Right lobe of liver (tissue), 6 donors: ENCODE results near the gene SDK1. TPM values are rescaled to one million over a fixed set of nuclear protein-coding genes. Genes with fewer than 3 reads are reported as not detected.

Source experiments
- ATAC-seq, 4 donors: fragments of 200-7000 bp; cut with Tn5 transposase; one replicate each; pipeline ENCODE4 v1.9.1; 2020; ENCODE audit warnings: mild to moderate bottlenecking in 4 of 4, moderate library complexity in 4 of 4
- DNase-seq, 3 donors: peaks; one replicate each; pipeline ENCODE4 v3.0.0-alpha.2; 2020
- H3K27ac ChIP-seq, 3 donors: fragments of 200-600 bp; one replicate each; pipeline ENCODE4 v1.8.0; 2022
- H3K27me3 ChIP-seq, 2 donors: fragments of 200-600 bp; one replicate each; pipeline ENCODE4 v1.8.0; 2022
- H3K36me3 ChIP-seq, 4 donors: fragments of 200-600 bp; sonication (generic) in 1 of 4; one replicate each; pipeline versions ENCODE4 v1.5.1 to v1.8.0; 2017 to 2022; ENCODE audit warnings: control low read depth in 1 of 4
- H3K4me1 ChIP-seq, 4 donors: fragments of 200-600 bp; sonication (generic) in 1 of 4; one replicate each; pipeline versions ENCODE4 v1.5.1 to v1.8.0; 2017 to 2022; ENCODE audit warnings: control low read depth in 1 of 4
- H3K4me3 ChIP-seq, 3 donors: fragments of 200-600 bp; one replicate each; pipeline ENCODE4 v1.8.0; 2022
- H3K9me3 ChIP-seq, 4 donors: fragments of 200-600 bp; sonication (generic) in 1 of 4; one replicate each; pipeline versions ENCODE4 v1.5.1 to v1.8.0; 2017 to 2022; ENCODE audit warnings: control low read depth in 1 of 4
- CTCF ChIP-seq, 4 donors: fragments of 200-600 bp in 3 of 4; fragments of 450-650 bp in 1 of 4; IDR thresholded peaks; one replicate each; pipeline versions ENCODE4 v1.5.1 to v1.8.0; 2016 to 2022; ENCODE audit warnings: antibody characterized with exemption in 4 of 4, mild to moderate bottlenecking in 2 of 4
- POLR2A ChIP-seq: fragments of 450-650 bp; IDR thresholded peaks from one replicate; pipeline ENCODE4 v1.6.1; 2017; ENCODE audit warnings: antibody characterized with exemption, mild to moderate bottlenecking
- WGBS: methylation state at CpG from one replicate; pipeline ENCODE4 v1.1.6; 2018; ENCODE audit warnings: low coverage, low lambda C conversion rate; ENCODE audit not compliant: insufficient coverage; ENCODE audit errors: missing lambda C conversion rate; 5-methylcytosine and 5-hydroxymethylcytosine counted together
- intact Hi-C, 2 donors: fragments of 100-400 bp; cut with DNase I; formaldehyde crosslinking; loops; one replicate each; pipeline versions ENCODE4 v1.11.2 to v1.14.1; 2022
- total RNA-seq, 6 experiments: library from RNA; depleted of rRNA in 2 of 6; stranded (reverse); fragments of >200 nt in 2 of 6; fragmentation: NEBNext Ultra II Directional in 3 of 6; extraction: Animal tissue kit (Norgen Biotek cat#: 25700) in 3 of 6; gene quantifications; one replicate each; pipeline versions ENCODE4 v1.1.0 to v1.2.4, GENCODE V29; 2016 to 2023
- donor health status: DM: no; HTN: yes; CAD: no.
- donor health status: DM: no; HTN: no; CAD: no.
- donor health status: DM: no; HTN: no; CAD: no.
- donor health status: DM: no; HTN: yes; CAD: no.
- donor health status: DM: no; HTN: yes; CAD: no.

Gene SDK1
- total RNA-seq, 6 experiments from 2014 or later, result 0.07 to 1.4 (median 0.65) TPM

- TF ChIP-seq POLR2A (no peak), CTCF (IDR thresholded peaks at IDR 0.05) (no peak)
- H3K27me3 ChIP-seq, result no peaks in the 10 kb centered on the region
- H3K4me3 ChIP-seq, result no peak overlapping the region
- H3K9me3 ChIP-seq, result no peaks in the 10 kb centered on the region
- intact Hi-C loops, result no loop called here
- H3K4me1 ChIP-seq, result no peaks in the 10 kb centered on the region
- 66% methylated on average over 9 of the region's 9 CpGs for WGBS
- no peak overlapping the region for H3K27ac ChIP-seq
- no peak for DNase-seq
- no peak for ATAC-seq
- H3K36me3 ChIP-seq, result no peaks in the 10 kb centered on the region
Observed at GRCh38 chr7:3732395-3733005, 431.4 kb downstream of the SDK1 start.

- H3K27me3 ChIP-seq, result no peaks in the 10 kb centered on the region
- H3K27ac ChIP-seq, result no peak overlapping the region
- H3K36me3 ChIP-seq, result no peaks in the 10 kb centered on the region
- ATAC-seq, result no peak
- no peak overlapping the region for H3K4me3 ChIP-seq
- TF ChIP-seq CTCF (IDR thresholded peaks at IDR 0.05) (no peak), POLR2A (no peak)
- DNase-seq, result no peak
- 58% methylated on average over 9 of the region's 11 CpGs for WGBS
- no peaks in the 10 kb centered on the region for H3K4me1 ChIP-seq
- intact Hi-C loops, result no loop called here
- H3K9me3 ChIP-seq, result no peaks in the 10 kb centered on the region
Observed at GRCh38 chr7:3733541-3734140, 432.6 kb downstream of the SDK1 start.

- H3K9me3 ChIP-seq, result peaks cover 0 to 7% (median 3%) of the 10 kb centered on the region in 4 donors
- no peaks in the 10 kb centered on the region for H3K27me3 ChIP-seq
- H3K27ac ChIP-seq, result no peak overlapping the region
- WGBS, result 41% methylated on average over 1 of the region's 1 CpG
- TF ChIP-seq POLR2A, result no peak
- no peak for TF ChIP-seq CTCF (IDR thresholded peaks at IDR 0.05)
- no peaks in the 10 kb centered on the region for H3K36me3 ChIP-seq
- DNase-seq (no peak), ATAC-seq (no peak)
- no peaks in the 10 kb centered on the region for H3K4me1 ChIP-seq
- H3K4me3 ChIP-seq, result no peak overlapping the region
- intact Hi-C loops, result no loop called here
Observed at GRCh38 chr7:3738964-3739363, 437.9 kb downstream of the SDK1 start.

- Histone ChIP-seq H3K27me3 (no peaks in the 10 kb centered on the region), H3K4me1 (no peaks in the 10 kb centered on the region), H3K27ac (no peak overlapping the region), H3K4me3 (no peak overlapping the region), H3K9me3 (peaks cover 0 to 7% (median 3%) of the 10 kb centered on the region in 4 donors), H3K36me3 (no peaks in the 10 kb centered on the region)
- 82% methylated on average over 2 of the region's 2 CpGs for WGBS
- ATAC-seq, result no peak
- intact Hi-C loops, result no loop called here
- no peak for DNase-seq
- no peak for TF ChIP-seq CTCF (IDR thresholded peaks at IDR 0.05)
- TF ChIP-seq POLR2A, result no peak
Observed at GRCh38 chr7:3739983-3740382, 438.9 kb downstream of the SDK1 start.
